Ectodermal cell (in vitro differentiated cells): ENCODE measurements around the gene RSKR.
"Not testable (repeated sequence)": the region's sequence is repeated elsewhere in the genome, so short reads cannot be mapped to it uniquely, and the experiment has no call there.

Source experiments
- H3K27ac ChIP-seq: 2 replicates; pipeline ENCODE4 v1.7.0; 2013; ENCODE audit warnings: mild to moderate bottlenecking, low read depth, low read length; ENCODE audit not compliant: insufficient read depth, poor library complexity, severe bottlenecking
- H3K27me3 ChIP-seq: 2 replicates; pipeline ENCODE4 v1.7.0; 2013; ENCODE audit warnings: mild to moderate bottlenecking, low read length; ENCODE audit not compliant: insufficient read depth, control insufficient read depth, poor library complexity, severe bottlenecking
- H3K36me3 ChIP-seq: one replicate; pipeline ENCODE4 v1.7.0; 2013; ENCODE audit warnings: low read length; ENCODE audit not compliant: control insufficient read depth, insufficient read depth
- H3K4me1 ChIP-seq: one replicate; pipeline ENCODE4 v1.7.0; 2013; ENCODE audit warnings: low read length; ENCODE audit not compliant: control insufficient read depth, insufficient read depth
- H3K4me3 ChIP-seq: 2 replicates; pipeline ENCODE4 v1.7.0; 2013; ENCODE audit warnings: low read depth, low read length, control low read depth; ENCODE audit not compliant: insufficient read depth
- H3K9me3 ChIP-seq: 2 replicates; pipeline ENCODE4 v1.7.0; 2013; ENCODE audit warnings: mild to moderate bottlenecking, low read length, moderate library complexity; ENCODE audit not compliant: control insufficient read depth
- WGBS, 2 experiments: methylation state at CpG; one replicate each; pipeline ENCODE4 v1.1.7; 2013; ENCODE audit warnings: missing lambda C conversion rate in 2 of 2; 5-methylcytosine and 5-hydroxymethylcytosine counted together

Gene RSKR

DNA sequence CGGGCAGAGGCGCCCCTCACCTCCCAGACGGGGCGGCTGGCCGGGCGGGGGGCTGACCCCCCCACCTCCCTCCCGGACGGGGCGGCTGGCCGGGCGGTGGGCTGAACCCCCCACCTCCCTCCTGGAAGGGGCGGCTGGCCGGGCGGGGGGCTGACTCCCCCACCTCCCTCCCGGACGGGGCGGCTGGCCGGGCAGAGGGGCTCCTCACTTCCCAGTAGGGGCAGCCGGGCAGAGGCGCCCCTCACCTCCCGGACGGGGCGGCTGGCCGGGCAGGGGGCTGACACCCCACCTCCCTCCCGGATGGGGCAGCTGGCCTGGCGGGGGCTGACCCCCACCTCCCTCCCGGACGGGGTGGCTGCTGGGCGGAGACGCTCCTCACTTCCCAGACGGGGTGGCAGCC is 10.0 kb downstream of the RSKR start:
- 92 to 98% methylated on average over 15 to 29 of the region's 31 CpGs for WGBS, 2 experiments
- H3K9me3 ChIP-seq, H3K4me1 ChIP-seq, H3K36me3 ChIP-seq, H3K4me3 ChIP-seq, H3K27ac ChIP-seq, H3K27me3 ChIP-seq: not testable (repeated sequence)

DNA sequence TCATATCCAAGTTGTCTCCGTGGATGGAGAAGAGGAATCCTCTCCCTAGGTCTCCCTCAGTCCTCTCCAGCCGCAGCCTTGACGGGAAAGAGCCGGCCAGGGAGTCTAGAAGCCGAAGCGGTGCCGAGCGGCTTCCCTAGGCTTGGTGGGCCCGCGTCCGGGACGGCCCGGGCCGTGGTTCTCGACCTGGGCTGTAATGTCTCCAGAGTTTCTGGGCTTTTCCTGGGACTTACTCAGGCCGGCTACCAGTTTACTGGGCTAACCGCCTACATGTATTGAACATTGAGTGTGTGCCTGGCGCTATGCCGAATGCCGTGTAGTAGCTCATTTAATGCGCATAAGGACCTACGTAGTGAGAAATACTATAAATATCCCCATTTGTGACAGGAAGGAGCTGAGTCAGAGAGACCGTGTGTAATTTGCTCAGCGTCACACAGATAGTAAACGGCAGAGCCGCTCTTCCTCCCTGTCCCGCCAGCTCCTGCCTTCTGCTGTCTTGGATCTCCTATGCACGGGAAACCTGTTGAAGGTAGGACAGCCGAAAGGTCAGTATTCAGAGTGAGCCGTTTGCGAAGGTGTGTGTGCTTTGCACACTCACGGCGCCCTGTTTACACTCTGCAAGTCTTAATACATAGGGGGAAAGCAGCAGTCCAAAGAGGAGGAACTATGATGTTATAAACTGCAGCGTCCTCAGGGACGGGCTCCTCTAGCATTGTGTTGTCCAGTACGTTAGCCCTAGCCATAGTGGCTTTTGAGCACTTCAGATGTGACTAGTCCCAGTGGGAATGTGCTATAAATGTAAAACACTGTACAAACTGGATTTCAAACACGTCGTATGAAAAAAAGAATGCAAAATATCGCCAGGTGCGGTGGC is 14.4 kb downstream of the RSKR start:
- H3K36me3 ChIP-seq, result peaks cover 9% of the 10 kb centered on the region
- peaks cover 10% of the 10 kb centered on the region for H3K27me3 ChIP-seq
- no peak overlapping the region for H3K27ac ChIP-seq
- peak overlapping the region; percentile 87 for H3K4me3 ChIP-seq
- no peaks in the 10 kb centered on the region for H3K9me3 ChIP-seq
- WGBS, 2 experiments, result 32 to 37% methylated on average over 40 of the region's 40 CpGs
- H3K4me1 ChIP-seq, result peaks cover 6% of the 10 kb centered on the region

DNA sequence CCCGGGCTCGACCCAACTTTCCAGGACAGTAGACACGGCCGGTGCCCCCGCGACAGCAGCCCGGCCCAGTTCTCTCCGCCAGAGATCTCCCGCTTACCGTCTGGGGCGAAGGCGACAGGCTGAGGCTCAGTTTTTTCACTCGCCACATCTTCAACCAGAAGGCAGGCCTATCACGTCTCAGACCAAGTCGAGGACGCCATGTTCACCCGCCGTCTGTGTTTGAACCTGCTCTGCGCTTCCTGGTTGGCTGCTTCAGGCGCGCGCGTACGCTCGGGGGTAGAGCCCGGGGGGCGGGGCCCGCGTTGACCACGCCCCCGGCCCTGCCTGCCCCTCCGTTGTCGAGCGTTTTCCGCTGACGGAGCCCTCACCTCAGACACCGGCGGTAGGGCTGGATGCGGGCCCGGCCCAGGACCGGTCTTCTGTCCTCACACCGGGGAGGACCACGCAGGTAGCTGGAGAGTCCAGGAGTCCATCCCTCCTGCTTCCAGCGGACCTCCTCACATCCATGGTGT is 15.1 kb downstream of the RSKR start, which contains the start of gene SPAG5:
Gene SPAG5 (minus strand): TSS at position 227 of the 512 bp plus-strand sequence. CDS start 79 bp downstream, at position 148.
- Histone ChIP-seq H3K9me3 (no peaks in the 10 kb centered on the region), H3K27ac (peak within 1 kb of the TSS; percentile 27), H3K27me3 (peaks cover 10% of the 10 kb centered on the region), H3K36me3 (peaks cover 10% of the 10 kb centered on the region), H3K4me1 (peaks cover 6% of the 10 kb centered on the region), H3K4me3 (peak within 1 kb of the TSS; percentile 87)
- 0% methylated on average over 44 of the region's 44 CpGs for WGBS, 2 experiments

DNA sequence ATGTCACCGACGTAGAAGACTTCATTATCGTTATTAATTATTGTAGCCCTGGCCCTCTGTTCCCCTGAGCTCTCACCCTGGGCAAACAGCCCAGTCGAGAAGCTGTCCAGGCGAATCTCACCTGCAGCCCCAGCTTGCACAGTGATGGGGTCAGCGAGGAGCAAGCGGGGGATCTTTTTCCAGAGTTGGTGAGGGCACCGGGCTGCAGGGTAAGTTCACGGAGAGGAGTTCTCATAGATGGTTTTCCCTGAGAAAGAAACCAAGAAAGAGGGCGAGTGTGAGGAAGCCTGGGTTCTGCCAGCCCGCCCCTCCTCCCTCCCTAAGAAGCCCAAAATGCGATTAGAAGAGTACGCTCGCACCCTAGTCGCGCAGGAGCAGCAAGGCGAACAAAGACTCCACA is 15.6 kb downstream of the RSKR start:
- Histone ChIP-seq H3K27ac (peak overlapping the region; percentile 27), H3K4me3 (peak overlapping the region; percentile 87), H3K36me3 (peaks cover 10% of the 10 kb centered on the region), H3K4me1 (peaks cover 6% of the 10 kb centered on the region), H3K27me3 (peaks cover 10% of the 10 kb centered on the region), H3K9me3 (no peaks in the 10 kb centered on the region)
- WGBS, 2 experiments, result 5 to 6% methylated on average over 17 of the region's 17 CpGs

DNA sequence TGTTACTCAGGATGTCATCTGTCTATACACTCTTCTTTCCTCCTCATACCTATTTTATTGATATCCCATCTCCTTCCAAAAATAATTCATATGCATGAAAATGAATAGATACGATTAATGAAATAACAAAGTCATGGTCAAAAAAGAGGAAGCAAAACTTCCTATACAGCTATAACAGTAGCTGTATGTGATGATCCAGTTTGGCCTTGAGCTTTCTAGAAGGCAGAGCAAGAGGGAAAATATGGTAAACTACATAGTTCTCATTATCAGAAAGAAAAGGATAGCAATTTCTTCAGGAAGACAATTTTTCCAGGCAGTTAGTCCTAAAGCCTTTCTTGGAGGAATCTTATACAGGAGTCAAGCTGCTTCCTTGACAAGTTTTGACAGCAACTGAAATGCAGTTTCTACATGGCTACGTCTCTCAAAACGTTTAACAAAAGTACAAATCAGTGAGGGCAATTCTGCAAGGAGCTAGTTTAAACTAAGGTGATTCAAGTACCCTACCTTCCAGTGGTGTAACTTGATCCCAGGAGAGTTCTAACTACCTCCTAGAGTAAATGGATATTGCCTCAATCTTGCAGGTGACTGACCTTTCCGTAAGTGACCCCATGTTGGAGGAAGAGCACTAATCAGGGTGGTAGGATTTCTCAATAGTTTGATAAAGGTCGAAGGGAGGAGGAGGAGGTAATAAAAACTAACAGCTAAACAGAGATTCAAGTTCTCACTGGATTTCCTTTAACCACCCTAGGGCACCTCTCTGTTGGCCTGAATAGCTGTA is 16.2 kb downstream of the RSKR start:
- Histone ChIP-seq H3K27me3 (peaks cover 10% of the 10 kb centered on the region), H3K36me3 (peaks cover 16% of the 10 kb centered on the region), H3K9me3 (no peaks in the 10 kb centered on the region), H3K4me1 (peaks cover 6% of the 10 kb centered on the region), H3K4me3 (peak overlapping the region; percentile 87), H3K27ac (no peak overlapping the region)
- 43 to 62% methylated on average over 4 of the region's 5 CpGs for WGBS, 2 experiments

DNA sequence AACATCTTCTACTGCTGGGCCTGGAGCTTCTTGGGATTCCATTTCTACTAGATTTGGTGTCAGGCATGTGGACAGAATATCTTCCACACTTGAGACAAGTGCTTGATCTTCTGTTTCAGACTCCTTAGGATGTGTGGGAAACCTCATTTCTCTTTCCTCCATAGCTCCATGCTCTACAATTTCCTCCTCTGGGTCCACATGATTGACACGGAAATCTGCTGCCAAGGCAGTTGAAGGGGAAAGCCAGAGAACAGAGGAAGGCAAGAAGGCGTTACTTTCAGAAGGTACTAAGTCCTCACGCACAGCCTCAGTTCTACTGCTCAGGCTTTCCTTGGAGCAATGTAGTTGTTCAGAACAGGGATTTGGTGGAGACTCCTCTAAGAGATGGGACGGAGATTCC is 21.7 kb downstream of the RSKR start:
- WGBS, 2 experiments, result 96 to 98% methylated on average over 4 of the region's 4 CpGs
- Histone ChIP-seq H3K27ac (no peak overlapping the region), H3K27me3 (no peaks in the 10 kb centered on the region), H3K9me3 (no peaks in the 10 kb centered on the region), H3K4me1 (no peaks in the 10 kb centered on the region), H3K4me3 (no peak overlapping the region), H3K36me3 (peaks cover 66% of the 10 kb centered on the region)

DNA sequence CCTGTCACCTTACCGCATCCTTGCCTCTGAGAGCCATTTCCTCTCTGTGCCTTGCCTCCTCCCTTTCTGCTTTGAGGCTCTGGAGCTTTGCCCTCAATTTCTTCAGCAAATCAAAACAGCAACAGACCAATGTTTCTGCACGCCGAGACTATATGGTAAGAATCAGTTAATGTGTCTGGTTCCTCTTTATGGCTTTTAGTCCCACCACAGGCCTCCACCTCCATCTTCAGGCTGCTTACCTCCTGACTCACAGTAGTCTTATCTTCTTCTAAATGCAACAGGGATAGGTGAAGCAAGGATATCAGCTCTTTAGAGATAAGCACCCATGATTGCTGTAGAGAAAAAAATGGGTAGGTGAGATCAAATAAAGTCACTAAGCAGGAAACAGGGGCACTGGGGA is 28.1 kb downstream of the RSKR start:
- Histone ChIP-seq H3K4me3 (no peak overlapping the region), H3K9me3 (no peaks in the 10 kb centered on the region), H3K4me1 (no peaks in the 10 kb centered on the region), H3K27me3 (no peaks in the 10 kb centered on the region), H3K27ac (no peak overlapping the region), H3K36me3 (peaks cover 77% of the 10 kb centered on the region)
- 95 to 100% methylated on average over 2 to 3 of the region's 3 CpGs for WGBS, 2 experiments

DNA sequence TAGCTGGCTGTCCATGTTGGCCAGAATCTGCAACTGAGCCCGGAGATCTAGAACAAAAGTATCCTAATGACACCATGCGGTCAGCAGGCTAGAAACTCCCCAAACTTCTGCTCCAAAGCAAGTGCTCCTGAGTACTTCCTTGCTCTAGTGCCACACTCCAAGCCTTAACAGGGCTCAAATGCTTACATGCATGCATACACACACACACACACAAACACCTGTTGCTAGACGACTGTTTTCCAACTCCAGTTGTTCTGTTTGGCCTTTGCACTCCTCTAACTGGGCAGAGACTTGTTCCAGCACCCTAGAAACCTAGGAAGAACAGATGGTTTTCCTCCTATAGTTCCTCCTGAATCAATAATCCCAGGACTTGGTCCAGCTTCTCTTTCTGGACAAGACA is 29.6 kb downstream of the RSKR start:
- Histone ChIP-seq H3K27me3 (no peaks in the 10 kb centered on the region), H3K36me3 (peaks cover 76% of the 10 kb centered on the region), H3K9me3 (no peaks in the 10 kb centered on the region), H3K27ac (no peak overlapping the region), H3K4me1 (no peaks in the 10 kb centered on the region), H3K4me3 (no peak overlapping the region)
- WGBS, 2 experiments, result 77% methylated on average over 3 of the region's 3 CpGs

DNA sequence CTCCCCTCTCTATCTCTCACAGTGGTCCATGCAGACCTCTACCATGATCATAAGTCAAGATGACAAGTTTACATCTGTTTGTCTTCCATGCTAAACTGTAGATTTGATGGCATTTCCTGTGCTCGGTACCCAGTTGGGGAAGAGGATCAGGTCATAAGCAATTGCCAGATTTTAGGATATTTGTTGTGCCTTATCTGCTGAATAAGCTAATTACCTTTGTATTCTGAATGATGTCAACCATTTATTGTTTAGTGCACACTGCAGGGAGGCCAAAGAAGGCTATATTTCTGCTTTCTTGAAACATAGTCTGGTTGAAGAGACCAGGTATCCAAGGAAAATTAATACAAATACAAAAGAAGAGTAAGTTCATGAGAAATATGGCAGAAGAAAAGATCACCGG is 31.5 kb downstream of the RSKR start:
- Histone ChIP-seq H3K27ac (no peak overlapping the region), H3K9me3 (no peaks in the 10 kb centered on the region), H3K4me3 (no peak overlapping the region), H3K27me3 (no peaks in the 10 kb centered on the region), H3K36me3 (peaks cover 75% of the 10 kb centered on the region), H3K4me1 (no peaks in the 10 kb centered on the region)
- WGBS, 2 experiments, result 94 to 95% methylated on average over 2 of the region's 2 CpGs

DNA sequence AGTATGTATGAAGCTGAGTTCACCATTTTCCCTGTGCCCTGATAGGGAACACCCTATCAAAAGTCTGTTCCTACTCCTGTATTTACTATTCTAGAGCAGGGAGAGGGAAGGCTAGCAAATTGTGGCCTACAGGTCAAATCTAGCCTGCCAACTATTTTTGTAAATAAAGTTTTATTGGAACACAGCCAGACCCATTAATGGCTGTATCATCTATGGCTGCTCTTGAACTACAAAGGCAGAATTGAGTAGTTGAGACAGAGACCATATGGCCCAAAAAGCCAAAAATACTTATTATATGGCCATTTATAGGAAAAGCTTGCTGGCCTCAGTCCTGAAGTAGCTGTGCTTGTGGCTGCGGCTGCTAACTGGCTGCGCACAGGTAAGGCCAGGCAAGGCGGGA is 33.0 kb downstream of the RSKR start:
- H3K4me1 ChIP-seq, result no peaks in the 10 kb centered on the region
- H3K27ac ChIP-seq, result no peak overlapping the region
- no peak overlapping the region for H3K4me3 ChIP-seq
- peaks cover 67% of the 10 kb centered on the region for H3K36me3 ChIP-seq
- 95 to 100% methylated on average over 1 to 2 of the region's 3 CpGs for WGBS, 2 experiments
- no peaks in the 10 kb centered on the region for H3K9me3 ChIP-seq
- peaks cover 3% of the 10 kb centered on the region for H3K27me3 ChIP-seq
